NCI-H1694 treated with DMSO at 0.1 percent for 48 hours (cell line): ENCODE data around the gene CMIP.

Experiments
- DNase-seq: peaks from one replicate; lab custom pipeline; 2025; lab: John Stamatoyannopoulos, UW

CMIP gene

DNA sequence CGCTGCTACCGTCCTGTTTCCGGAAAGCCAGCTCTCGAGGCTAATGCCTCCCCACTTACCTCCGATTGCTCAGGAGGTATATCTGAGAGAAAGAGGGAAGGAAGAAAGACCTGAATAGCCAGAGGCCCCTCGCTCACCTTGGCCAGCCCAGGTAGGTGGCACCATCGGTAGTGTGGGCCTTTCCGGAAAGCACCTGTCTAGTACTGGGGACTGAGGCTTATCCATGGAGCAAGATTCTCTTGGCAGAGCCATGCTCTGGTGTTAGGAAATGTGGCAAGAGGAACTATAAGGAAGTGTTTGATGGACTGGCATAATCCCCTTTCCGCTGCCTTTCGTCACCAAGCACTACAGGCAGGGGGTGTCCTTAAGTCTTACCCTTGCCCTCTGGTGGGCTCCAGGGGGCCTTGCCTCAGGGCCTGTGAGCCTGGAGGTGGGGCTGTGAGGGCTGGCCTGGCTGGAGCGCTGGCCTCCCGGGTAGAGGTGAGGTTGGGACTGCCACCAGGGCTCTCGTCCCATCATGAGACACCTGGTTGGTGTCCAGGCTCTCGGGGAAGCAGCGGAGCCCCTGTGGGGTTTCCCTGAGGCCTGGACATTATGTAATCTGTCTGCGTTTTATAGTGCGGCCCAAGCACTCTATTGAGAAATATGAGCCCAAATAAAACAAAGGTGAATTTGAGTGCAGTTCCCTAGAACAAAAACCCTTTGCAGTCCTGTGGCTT is 2.9 kb downstream of the CMIP start:
- no peak for DNase-seq

DNA sequence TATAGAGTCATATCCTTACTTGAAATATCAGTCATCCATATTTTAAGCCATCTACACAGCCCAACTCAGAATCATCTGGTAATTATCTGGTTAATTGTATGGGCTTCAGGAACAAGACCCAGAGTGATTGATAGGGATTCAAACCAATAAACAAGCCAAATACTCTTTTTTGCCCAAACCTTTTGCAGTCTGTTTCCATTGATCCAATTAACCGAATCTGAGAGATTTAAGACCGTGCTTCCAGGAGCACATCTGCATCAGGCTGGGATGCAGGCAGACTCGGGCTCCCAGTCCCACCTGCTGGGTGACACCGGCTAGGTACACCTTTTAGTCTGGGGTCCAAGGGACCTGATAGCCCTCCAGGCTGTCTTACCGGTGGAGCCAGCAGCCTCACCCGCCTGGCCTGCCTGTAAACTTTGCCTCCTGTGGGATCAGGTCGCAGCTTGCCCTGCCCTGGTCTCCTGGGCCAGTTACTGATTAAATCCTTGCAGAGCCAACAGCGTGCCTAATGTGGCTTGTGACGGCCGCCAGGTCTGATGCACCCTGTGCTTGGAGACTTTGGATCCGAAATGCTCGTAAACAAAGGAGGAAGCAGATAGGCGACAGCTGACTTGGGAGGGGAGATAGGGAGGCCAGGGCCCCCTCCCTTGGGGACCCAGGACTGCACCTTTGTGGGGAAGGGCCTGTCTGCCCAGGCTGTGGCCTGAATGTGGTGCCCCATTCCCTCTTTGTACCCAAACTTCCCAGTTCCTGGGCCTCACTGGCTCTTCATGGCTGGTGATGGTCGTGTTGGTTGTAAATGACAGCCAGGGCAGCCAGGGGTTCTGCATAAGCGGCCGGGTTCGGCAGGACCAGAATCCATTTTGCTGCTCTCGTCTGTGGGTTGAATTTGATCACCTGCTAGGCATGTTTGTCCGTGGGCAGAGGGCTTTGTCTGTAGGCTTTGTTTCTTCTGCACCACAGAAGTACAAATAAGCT is 3.8 kb downstream of the CMIP start:
- DNase-seq, result peak; percentile 6

DNA sequence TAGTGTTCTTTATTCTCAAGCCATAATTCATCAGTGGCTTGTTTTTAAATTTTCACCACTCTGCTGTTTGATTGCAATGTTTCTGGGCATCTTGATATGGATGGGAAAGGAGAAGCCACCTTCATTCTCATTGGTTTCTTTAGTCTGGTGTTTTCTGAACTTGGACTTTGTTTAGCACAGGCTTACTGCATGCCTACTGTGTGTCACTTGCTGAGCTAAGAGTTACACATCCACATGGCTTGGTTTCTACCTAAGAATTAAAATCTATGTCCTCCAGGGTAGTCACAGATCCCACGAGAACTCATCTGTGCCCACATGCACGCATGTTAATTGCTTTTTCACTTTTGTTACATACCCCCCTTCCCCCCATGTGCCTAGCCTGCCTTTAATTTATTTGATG is 4.6 kb downstream of the CMIP start:
- DNase-seq, result no peak

DNA sequence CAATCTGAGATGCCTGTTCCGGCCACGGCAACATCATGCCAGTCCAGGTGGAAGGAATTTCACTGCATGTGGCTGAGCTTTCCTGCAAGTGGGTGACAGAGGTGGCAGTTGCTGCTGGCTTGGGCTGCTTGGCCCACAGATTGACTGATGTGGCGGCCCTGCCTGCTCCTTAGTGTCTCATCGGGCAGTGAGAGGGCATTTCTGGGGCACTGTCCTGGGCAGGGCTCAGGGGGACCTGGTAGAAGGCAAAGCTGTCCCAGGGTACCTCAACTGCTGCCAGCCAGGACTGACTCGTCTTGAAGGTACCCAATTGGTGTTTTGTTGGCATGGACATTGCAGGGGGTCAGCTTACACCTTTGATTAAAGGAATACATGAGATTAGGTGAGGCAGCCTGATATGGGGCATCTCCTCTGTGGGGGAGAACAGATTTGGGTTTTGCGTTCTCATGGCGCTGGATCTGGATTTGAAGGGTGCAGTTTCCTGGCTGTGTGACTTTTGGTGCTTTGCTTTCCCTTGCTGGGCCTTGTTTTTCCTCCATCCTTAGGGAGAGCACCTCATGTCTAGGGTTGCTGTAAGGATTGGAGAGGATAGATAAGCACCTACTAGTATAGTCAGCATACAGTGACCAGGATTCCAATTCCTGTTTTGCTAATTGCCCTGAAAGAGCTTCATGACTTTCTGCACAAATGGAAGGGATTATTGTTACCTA is 5.4 kb downstream of the CMIP start:
- no peak for DNase-seq

DNA sequence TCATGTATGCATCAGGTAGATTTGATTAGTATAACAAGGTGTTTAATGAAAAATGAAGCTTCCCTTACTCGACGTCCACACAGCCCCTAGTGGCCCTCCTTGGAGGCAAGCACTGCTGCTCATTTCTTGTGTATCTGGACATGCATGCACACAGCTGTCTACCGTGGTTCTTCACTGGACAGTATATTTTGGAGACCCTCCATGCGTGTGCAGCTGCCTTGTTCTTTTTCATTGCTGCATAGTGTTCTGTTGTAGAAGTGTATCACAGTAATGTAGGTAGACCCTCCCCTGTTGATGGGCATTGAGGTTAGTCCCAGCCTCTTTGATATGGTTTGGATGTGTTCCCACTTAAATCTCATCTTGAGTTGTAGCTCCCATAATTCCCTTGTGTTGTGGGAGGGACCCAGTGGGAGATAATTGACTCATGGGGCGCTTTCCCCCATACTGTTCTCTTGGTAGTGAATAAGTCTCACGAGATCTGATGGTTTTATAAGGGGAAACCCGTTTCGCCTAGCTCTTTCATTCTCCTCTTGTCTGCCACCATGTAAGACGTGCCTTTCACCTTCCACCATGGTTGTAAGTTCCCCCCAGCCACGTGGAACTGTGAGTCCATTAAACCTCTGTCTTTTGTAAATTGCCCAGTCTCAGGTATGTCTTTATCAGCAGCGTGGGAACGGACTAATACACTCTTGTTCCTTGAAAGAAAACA is 6.3 kb downstream of the CMIP start:
- DNase-seq, result no peak

DNA sequence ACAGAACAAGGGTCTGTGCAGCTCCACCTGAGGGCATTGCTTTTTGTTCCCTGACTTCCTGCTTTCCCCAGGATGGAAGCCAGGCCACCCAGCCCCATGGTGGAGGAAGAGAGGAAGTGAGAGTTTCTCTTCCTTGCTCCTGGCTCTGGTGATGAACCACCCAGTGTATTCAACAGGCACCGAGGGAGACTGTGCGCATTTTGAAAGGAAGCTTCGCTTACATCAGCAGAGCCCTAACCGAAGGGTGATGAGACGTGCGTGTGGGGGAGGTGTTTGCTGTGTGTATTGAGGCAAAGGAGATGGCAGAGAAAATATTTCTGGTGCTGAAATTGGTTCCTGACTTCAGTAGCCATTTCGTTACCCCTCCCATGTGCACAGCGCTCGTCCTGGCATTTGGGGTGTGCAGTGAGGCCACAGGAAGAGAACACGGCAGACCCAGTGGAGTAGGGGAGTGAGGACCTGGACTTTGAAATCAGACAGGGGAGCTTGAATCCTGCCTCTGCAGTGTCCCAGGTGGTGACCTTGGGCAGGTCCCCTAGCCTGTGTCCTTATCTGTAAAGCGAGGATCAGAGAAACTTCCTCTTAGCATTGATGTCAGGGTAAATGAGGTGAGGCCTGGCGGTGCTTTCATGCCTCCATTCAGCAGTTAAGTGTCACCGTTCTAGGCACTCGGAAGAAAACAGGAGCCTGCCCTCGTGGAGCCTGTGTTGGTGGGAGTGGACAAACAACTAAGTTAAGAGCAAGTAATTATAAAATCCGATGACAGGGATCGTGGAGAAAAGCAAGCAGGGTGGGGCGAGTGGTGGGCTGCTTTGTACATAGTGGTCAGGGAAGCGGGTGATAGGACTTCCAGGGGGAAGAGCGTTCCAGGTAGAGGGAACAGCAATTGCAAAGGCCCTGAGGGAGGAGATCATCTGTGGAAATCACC is 7.4 kb downstream of the CMIP start:
- no peak for DNase-seq

DNA sequence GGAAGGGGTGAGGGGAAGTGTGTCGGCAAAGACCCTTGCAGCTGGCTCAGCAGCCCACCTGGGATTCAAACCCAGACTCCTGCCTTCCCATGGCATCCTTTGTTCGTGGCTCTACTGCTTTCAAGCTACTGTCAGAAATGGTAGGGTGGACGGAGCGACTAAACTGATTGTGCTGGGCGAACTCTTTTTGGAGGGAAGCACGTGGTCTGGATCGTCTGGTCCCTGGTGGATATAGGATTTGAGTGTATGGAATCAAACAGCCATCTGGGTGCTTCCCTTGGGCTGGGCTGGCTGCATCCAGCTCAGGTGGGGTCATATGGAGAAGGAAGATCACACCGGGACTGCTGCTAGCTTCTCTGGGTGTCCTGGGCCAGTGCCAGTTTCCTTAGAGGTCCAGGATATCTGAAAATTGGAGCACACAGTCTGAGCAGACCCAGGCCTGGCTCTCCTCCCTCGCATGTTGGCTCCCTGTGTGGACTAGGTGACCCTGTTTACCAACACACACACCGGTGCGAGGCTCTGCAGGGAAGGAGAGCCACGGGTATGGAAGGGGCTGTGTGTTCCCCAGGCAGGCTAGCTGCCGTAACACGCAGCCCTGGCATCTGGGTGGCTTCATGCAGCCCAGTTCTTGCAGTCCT is 8.6 kb downstream of the CMIP start:
- no peak for DNase-seq

DNA sequence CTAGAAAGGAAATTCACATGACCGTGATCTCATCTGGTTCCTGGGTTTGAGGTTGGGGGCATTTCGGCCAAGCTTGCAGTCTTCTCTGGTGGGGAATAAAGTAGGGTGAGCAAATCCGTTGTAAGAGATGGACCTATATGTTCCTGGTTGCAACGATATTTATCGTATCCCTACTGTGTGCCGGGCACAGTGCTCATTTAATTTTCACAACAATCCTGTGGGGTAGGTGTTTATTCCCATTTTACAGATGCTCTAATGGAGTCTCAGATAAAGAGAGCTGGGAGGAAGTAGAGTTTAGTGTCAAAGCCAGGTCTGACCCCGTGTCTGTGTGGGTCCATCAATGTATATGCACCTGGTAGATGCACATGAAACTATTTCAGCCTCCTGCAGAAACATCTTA is 9.4 kb downstream of the CMIP start:
- no peak for DNase-seq

DNA sequence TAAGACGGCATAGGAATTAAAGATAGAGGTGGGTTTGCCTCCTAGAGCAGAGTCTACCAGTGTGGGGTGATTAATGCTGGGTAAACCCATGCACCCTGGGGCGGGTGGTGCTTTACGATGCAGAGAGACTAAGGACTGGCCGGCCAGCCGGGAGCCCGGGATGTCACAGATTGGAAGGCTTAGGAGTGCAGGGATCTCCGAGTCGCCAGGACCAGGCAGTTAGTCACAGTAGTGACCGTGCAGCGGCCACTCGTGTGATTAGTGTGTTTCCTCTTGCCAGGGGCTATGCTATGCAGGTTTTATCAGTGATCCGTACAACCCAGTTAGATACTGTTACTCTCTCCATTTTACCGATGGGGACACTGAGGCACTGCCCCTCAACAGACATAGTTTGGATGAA is 10.4 kb downstream of the CMIP start:
- DNase-seq, result no peak

DNA sequence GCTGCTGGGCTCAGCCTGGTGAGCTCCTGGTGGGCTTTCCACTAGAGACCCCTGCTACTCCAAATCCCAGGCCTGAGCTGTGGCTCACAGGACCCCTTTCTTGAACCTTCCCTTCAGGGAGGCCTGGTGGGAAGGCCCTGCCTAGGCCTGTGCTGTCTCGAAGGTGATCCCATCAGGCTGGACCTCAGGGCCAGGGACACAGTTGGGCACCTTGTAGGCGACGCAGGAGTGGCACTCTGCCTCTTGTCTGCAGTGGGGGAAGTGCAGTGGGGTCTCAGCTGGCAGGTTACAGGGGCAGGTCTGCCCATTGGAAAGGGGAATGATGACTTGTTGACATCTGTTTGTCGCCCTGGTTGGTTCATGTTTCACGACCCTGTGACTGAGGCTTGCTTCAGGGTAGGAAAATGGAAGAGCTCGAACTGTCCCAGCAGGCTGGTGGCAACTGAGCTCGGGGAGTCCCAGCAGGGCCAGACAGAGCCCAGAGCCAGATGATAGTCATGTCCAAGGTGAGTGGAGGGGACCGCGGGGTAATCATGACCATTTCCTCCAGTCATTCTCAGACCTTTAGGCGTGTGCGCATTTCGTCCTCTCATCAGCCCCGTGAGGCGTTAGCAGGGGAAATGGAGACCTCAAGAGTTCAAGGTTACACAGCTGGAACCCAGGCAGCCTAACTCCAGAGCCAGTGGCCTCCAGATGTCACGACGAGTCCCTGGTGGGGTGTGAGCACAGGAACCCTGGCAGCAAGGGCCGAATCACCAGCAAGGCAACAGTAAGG is 11.3 kb downstream of the CMIP start:
- no peak for DNase-seq

DNA sequence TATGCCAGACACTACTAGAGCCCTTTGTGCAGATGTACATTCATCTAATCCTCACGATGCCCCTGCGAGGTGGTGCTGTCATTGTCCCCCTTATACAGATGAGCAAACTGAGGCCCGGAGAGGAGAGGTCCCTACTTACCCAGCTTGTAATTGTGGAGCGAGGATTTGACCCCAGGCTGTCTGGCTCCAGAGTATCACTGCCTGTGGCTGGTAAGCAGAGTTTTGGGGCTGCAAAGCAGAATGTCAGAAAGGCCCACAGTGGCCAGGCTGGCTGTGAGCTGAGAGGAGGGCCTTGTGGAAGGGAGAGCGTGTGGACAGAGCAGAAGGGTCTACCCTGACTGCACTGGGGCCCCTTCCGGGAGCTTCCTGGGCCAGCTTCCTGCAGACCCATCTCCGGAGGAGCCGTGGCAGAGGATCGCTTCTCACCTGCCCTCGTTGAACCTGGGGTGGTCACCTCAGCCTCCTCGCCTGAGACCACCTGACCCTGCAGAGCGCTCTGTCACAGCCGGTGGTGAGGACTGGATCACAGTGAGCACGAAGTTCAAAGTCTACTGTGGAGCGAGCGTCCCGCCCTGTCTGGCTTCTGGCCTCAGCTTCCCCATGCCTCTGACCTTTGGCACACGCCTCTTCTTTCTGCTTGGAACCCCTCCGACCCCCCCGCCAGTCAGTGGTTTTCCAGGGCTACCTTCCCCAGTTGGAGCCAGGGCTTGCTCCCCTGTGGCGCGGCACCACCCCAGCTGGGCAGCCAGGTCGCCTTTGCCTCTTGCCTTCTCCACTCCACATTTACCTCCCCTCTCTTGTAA is 12.1 kb downstream of the CMIP start:
- DNase-seq, result no peak

DNA sequence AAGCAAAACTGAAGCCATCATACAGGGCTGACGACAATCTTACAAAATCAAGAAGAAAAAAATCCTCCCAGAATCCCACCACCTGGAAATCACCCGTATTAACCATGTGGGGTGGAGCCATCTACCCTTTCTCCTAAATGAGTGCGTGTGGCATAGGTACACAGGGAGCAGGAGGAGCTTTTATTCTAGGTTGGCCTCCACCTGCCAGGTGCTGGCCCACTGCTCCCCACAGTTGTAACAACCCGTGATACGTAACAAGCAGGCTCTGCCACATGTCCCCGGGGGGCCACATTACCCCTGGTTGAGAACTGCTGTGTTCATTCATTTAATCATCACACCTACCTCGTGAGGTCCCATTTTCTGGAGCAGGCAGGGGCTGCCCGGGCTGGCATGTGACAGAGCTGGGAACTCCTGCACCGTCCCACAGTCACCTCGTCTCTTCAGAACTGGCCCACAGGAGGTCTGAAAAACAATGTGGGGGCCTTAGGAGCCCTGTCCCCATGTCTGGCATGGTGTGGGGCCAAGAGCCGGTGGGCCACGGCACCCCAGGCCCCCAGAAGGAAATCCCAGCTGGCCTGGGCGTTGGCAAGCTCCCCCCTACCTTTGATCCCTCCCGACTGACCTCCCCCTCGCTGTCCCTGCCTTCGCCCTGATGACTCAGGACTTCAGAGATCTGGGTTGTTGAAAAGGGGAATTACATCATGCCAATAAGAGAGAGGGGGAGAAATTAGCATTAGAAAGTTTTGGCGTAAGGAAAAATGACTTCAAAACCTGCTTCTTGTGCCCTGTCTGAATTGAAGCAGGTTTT is 12.9 kb downstream of the CMIP start:
- DNase-seq, result no peak

DNA sequence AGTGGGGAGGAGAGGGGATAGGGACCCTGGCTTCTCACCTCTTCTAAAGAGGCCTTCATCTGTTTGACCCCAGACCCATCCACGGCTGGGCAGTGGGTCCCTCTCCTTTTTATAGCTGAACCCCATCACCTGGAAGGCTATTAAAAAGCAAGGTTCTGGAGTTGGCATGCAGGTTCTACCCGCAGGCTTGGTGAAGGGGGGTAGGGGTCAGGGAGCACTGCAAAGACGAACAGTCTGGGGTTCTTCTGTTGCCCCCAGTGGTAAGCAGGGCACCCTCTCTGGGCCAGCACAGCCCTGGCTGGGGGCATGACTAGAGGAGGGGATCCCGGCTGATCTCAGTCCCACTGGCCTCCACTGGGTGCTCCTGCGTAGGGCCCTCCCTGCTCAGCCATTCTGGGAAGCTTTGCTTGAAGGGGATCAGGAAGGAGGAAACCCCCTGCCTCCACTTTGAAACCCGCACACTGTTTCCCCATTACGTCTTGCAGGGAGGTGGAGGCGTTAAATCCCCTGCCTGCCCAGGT is 13.6 kb downstream of the CMIP start:
- no peak for DNase-seq

DNA sequence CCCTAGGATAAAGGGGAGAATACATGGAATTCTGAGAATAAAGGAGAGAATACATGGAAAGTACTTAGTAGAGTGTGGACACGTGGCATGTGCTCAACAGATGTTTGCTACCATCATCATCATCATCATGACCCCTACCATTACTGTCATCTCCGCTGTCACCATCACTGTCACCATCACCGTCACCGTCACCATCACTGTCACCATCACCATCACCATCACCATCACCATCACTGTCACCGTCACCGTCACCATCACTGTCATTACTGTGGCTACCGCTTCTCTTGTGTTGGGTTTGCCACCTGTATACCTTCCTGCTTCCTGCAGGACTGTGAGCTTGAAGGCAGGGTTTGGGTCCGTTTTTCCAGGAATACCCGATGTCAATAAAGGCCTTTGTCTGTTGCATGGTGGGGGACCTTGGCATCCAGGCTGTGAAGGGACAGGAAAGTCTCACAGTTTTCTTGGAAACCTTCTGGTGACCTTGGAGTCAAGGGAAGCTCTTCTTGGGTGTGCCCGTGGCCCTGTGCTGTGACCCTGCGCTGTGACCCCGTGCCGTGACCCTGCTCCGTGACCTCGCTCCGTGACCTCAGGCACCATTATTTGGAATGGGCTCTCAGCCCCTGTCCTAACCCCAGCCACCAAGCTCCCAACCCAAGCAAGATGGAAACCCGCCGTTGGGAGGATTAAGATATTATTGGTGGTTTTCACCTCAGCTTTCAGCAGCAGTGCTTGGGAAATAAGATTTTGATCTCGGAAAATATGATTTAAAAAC is 14.4 kb downstream of the CMIP start:
- no peak for DNase-seq

DNA sequence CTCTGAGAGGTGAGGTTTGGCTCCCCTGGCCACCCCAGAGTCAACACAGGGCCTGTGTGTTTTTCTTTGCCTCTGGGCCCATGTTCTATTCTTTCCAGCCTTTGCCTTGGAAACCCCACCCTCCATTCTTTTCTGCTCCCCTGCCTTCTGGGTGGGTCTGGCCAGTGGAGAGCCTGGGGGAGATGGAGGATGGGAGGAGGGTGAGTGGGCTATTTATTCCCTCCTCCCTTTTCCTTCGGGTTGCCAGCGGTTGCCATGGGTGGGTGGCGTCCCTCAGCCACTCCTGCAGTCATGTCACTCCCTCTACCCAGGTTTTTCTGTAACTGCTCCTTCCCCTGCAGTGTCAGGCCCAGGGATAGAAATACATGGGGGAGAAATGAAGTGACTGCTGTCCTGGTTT is 15.5 kb downstream of the CMIP start:
- DNase-seq, result no peak

DNA sequence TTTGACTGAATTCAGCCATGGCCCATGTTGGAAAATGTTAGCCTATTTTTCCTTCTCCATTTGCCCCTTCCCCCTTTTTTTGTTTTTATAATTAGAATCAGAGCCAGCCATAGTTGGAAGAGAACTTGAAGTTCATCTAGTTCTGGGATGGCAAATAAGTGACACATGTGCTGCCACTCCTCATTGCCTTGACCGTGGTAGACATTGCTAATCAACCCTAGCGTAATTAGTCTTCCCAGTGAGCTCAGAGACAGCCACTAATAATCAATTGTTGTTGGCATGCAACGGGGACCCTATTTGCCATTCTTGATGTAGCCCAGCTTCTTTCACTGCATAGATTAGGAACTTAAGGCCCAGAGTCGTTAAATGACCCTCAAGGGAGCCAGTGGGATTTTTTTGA is 16.6 kb downstream of the CMIP start:
- DNase-seq, result no peak

DNA sequence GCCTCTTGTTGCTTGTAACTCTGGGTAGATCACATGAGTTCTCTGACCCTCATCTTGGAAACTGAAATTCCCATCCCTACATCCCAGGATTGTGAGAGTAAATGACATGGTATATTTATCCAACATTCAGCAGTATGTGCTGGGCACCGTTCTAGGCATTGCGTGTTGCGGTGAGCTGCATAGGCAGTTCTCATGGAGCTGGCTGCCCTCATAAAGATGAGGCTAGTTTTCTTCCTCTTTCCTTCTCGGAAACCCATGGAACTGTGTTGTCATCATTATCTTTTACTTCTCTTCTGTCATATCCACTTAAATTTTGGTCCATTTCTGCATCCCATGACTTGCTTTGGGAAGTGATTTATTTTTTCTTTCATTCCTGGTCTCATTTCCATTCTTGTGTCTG is 17.2 kb downstream of the CMIP start:
- DNase-seq, result no peak
